Central memory CD8-positive, alpha-beta T cell (primary cell): ENCODE data around the gene SGPP2.

ENCODE experiments used
- ATAC-seq: fragments of 150-1000 bp; cut with Tn5 transposase; replicated peaks from 2 replicates; pipeline ENCODE4 v1.10.0; 2022; ENCODE audit warnings: mild to moderate bottlenecking, moderate FRiP score, moderate number of reproducible peaks; ENCODE audit not compliant: poor library complexity, severe bottlenecking; ENCODE audit errors: extremely low read depth
- DNase-seq, 2 donors: peaks; one replicate each; pipeline ENCODE4 v3.0.0; 2021; ENCODE audit warnings: low spot score in 2 of 2
- H3K27ac Mint-ChIP-seq: one replicate; pipeline ENCODE4 v1.8.0; 2022; ENCODE audit warnings: low read depth, mild to moderate bottlenecking, moderate library complexity, mixed read lengths
- H3K27me3 Mint-ChIP-seq: one replicate; pipeline ENCODE4 v1.8.0; 2022; ENCODE audit warnings: mixed read lengths
- H3K36me3 Mint-ChIP-seq: one replicate; pipeline ENCODE4 v1.8.0; 2022; ENCODE audit warnings: mild to moderate bottlenecking, moderate library complexity, mixed read lengths; ENCODE audit not compliant: insufficient read depth
- H3K4me1 Mint-ChIP-seq: one replicate; pipeline ENCODE4 v1.8.0; 2022; ENCODE audit warnings: mixed read lengths
- H3K4me3 Mint-ChIP-seq: one replicate; pipeline ENCODE4 v1.8.0; 2022; ENCODE audit warnings: mild to moderate bottlenecking, moderate library complexity, mixed read lengths
- H3K9me3 Mint-ChIP-seq: one replicate; pipeline ENCODE4 v1.8.0; 2022; ENCODE audit warnings: mixed read lengths

Gene SGPP2

DNA sequence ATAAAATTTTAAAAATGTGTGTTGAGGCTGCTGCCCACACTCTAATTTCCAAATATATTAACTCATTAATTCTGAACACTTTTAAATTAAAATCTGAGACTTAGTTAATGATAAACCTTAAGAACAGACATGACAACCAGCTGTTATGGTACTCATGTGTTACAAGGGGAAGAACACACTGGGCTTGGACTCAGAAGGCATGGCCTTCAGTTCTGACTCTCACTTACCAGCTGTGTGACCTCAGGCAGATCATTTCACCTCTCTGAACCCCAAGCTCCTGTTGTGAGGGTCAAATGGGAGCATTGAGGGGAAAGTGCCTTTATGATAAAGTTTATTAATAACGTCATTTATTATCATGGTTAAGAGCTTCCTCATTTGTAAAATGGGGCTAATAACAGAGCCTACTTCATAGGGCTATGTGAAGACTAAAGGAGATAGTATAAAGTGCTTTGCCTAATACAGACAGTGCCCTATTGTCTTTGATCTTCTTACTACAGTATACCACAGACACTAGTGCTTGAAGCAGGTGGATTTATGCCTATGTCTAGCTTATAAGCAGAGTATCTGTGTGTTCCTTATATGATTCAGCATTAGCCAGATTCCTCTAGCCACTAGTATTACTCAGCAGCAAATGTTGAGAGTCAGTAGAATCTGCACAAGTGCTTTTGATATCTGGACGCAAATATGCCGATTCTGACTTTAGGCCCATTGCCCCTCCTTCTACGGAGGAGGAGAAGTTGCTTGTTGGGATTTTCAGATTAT is 99.6 kb downstream of the SGPP2 start:
- H3K27ac Mint-ChIP-seq: no peak overlapping the region
- peaks cover 2% of the 10 kb centered on the region for H3K36me3 Mint-ChIP-seq
- no peaks in the 10 kb centered on the region for H3K9me3 Mint-ChIP-seq
- H3K4me3 Mint-ChIP-seq: no peak overlapping the region
- ATAC-seq: no peak
- no peaks in the 10 kb centered on the region for H3K4me1 Mint-ChIP-seq
- no peak for DNase-seq
- H3K27me3 Mint-ChIP-seq: no peaks in the 10 kb centered on the region

DNA sequence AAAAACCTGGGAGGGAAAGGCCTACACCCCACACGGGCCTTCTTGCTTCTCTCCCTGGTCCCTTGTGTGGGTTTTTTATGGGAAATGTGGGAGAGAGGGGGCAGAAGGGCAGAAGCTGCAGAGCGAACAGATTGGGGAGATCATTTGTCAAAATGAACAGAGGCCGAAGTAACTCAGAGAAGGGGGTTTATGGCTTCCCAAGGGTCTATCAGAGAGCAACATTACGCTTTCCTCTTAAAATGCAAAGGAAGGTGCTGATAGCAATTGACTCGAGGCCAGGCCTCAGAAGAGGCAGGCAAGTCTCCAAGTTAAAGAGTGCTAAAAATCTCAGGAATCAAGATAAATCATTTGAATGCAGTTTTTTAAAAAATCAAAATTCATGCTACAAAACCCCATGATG is 101.5 kb downstream of the SGPP2 start:
- H3K4me3 Mint-ChIP-seq: no peak overlapping the region
- H3K27ac Mint-ChIP-seq: no peak overlapping the region
- DNase-seq (no peak), ATAC-seq (no peak)
- no peaks in the 10 kb centered on the region for H3K4me1 Mint-ChIP-seq
- no peaks in the 10 kb centered on the region for H3K9me3 Mint-ChIP-seq
- H3K36me3 Mint-ChIP-seq: peaks cover 2% of the 10 kb centered on the region
- no peaks in the 10 kb centered on the region for H3K27me3 Mint-ChIP-seq

DNA sequence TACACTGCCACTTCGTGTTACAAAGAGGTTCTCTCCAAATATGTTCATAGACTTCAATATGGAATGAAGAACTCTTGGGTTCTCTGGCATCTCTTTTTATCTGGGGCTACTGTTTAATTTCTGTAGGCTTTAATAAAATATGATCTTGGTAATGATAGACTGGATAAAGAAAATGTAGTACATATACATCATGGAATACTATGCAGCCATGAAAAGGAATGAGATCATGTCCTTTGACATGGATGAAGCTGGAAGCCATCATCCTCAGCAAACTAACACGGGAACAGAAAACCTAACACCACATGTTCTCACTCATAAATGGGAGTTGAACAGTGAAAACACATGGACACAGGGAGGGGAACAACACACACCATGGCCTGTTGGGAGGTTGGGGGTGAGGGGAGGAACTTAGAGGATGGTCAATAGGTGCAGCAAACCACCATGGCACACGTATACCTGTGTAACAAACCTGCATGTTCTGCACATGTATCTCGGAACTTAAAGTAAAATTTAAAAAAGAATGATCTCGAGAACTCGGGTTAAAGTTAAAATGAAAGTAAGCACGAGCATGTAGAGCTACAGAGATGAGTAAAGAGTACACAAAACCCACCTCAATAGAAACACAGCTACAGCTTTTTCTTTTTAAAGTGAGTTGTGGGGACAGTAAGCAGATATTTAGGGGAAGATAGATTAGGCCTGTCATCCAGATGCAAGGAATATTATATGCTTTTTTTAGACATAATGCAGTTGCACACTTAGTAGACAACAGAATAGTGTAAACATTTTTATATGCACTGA is 102.3 kb downstream of the SGPP2 start:
- Mint-ChIP-seq H3K4me3 (no peak overlapping the region), H3K4me1 (no peaks in the 10 kb centered on the region), H3K36me3 (peaks cover 2% of the 10 kb centered on the region), H3K27ac (no peak overlapping the region), H3K9me3 (no peaks in the 10 kb centered on the region), H3K27me3 (no peaks in the 10 kb centered on the region)
- DNase-seq: no peak
- ATAC-seq: no peak

DNA sequence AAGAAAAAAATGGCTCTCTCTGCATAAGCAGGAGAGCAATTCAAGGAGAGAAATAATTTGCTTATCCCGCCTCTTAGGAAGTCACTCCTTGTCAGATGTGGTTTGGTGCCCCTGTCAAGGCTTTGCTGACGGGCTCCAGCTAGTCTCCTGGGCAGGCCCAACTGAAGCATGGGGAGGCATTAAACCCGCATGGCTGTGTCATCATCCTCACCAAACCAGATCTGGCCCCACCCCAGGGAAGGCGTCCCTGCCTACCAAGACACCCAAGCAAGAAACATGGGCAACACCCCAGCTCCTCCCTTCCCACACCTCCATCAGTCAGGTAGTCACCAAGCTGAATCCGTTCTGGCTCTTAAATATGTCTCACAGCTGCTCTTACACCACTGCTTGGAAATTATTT is 108.0 kb downstream of the SGPP2 start:
- Mint-ChIP-seq H3K4me1 (no peaks in the 10 kb centered on the region), H3K4me3 (no peak overlapping the region), H3K27ac (no peak overlapping the region), H3K27me3 (no peaks in the 10 kb centered on the region), H3K9me3 (no peaks in the 10 kb centered on the region), H3K36me3 (no peaks in the 10 kb centered on the region)
- DNase-seq (no peak), ATAC-seq (no peak)

DNA sequence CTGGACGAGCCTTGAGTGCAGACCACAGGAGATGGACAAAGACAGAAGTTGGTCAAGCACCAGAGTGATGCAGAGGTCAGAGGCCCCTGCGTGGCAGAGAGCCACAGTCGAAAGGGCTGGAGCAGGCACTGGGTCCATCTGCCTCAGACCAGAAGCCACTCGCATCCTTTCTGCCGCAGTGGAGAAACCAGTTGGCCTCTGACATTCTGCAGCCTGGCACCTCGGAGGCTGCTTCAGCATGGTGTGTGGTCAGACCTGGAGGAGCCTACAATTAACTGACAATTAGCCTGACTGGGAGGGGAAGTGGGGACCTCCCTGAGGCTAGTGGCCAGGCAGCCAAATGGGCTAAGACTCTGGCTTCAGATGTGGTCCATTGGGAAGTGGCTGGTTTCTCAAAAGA is 111.1 kb downstream of the SGPP2 start:
- Mint-ChIP-seq H3K4me1 (no peaks in the 10 kb centered on the region), H3K9me3 (no peaks in the 10 kb centered on the region), H3K36me3 (no peaks in the 10 kb centered on the region)

DNA sequence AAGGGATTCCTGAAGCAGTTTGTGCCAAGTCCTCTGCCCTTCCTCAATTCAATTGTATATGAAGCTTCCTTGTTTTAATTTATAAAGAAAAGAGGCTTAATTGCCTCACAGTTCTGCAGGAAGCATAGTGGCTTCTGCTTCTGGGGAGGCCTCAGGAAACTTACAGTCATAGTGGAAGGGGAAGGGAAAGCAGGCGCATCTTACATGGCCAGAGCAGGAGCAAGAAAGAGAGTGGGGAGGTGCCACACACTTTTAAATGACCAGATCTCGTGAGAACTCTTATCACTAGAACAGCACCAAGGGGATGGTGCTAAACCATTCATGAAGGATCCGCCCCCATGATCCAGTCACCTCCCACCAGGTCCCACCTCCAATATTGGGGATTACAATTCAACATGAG is 114.2 kb downstream of the SGPP2 start:
- no peaks in the 10 kb centered on the region for H3K27me3 Mint-ChIP-seq
- DNase-seq (no peak), ATAC-seq (no peak)
- no peaks in the 10 kb centered on the region for H3K36me3 Mint-ChIP-seq
- no peaks in the 10 kb centered on the region for H3K4me1 Mint-ChIP-seq
- H3K9me3 Mint-ChIP-seq: no peaks in the 10 kb centered on the region
- no peak overlapping the region for H3K4me3 Mint-ChIP-seq
- no peak overlapping the region for H3K27ac Mint-ChIP-seq

More for the DNA sequence above, 111.1 kb downstream of the SGPP2 start:
- DNase-seq: no peak
- Mint-ChIP-seq H3K27ac (no peak overlapping the region), H3K4me3 (no peak overlapping the region), H3K27me3 (no peaks in the 10 kb centered on the region)
- no peak for ATAC-seq

DNA sequence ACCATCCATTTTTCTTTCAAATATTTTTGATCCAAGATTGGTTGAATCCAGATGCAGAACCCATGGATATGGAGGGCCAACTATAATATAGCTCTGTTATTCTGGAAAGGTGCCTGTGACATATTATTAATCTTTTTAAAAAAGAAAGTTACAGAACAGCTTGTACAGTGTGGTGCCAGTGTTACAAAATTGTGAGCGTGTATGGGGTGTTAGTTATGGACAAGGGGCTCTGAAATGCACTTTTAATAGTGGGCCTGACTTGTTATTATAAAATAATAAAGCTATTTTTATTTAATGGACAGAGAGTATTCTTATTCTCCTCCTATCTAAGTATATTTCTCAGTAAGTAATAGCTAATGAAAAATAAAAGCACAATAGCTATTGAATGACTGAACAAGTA is 120.3 kb downstream of the SGPP2 start:
- H3K27me3 Mint-ChIP-seq: peaks cover 10% of the 10 kb centered on the region
- peaks cover 2% of the 10 kb centered on the region for H3K36me3 Mint-ChIP-seq
- ATAC-seq: no peak
- no peaks in the 10 kb centered on the region for H3K9me3 Mint-ChIP-seq
- DNase-seq: no peak
- no peak overlapping the region for H3K27ac Mint-ChIP-seq
- H3K4me1 Mint-ChIP-seq: no peaks in the 10 kb centered on the region
- no peak overlapping the region for H3K4me3 Mint-ChIP-seq

DNA sequence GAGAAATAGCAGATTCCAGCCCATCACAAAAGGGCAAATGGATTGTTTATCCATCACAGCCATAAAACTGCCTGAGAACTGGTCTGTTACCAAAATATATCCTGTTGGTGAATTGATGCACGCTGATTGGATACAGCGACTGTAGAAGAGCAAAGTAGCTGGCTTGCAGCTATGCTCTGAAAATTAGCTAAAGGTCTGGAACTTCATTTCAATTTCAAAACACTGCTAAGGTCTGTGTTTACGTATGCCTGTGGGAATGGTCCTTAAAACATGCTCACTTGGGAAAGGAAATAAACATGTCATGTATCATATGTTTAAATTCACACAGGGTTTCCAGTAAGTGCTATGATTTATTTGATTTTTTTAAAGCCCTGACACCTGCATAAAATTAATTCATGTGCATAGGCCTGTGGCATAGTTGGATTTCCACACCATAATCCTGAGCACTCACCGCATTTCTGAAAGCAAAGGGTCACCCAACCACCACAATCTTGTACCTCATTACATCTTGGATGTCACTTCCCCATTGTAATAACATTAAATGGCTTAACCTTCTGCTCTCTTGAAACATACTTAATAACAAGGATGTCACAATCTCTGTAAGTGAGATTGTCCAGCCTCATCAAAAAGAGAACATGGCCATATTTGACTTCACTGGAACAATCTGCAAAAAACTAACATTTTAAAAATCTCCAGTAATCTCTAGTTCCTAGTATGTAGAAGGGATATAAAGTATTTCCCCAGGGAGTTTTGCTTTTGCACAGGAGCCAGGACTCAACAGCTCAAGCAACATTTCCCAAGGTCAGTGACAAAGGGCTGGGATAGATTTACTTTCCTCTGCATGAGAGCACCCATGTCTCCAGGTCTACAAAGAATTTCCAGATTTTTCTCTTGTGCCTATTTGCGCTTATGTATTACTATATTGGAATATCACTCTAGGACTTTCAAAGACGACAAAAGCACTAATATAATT is 121.8 kb downstream of the SGPP2 start:
- Mint-ChIP-seq H3K36me3 (peaks cover 4% of the 10 kb centered on the region), H3K27ac (no peak overlapping the region), H3K27me3 (peaks cover 10% of the 10 kb centered on the region), H3K4me1 (no peaks in the 10 kb centered on the region), H3K9me3 (no peaks in the 10 kb centered on the region), H3K4me3 (no peak overlapping the region)
- DNase-seq (no peak), ATAC-seq (no peak)

DNA sequence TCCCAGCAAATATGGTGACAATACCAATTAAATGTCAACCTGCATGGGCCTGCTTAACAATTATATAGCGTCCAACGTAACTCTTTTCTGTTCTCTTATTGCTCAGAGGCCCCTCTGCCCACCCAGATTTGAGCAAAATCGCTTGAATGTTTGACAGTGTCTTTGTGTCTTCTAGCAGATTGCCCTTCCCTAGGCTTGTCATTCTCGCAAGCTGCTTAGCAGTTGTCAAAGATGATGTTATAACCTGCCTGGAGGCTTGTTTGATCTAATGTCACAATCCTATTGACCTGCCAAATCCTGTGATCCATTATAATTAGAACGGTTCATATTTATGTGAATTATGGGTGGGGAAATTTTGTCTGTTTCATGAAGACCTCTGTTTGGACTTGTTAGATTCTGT is 122.7 kb downstream of the SGPP2 start:
- Mint-ChIP-seq H3K9me3 (no peaks in the 10 kb centered on the region), H3K4me1 (no peaks in the 10 kb centered on the region), H3K27ac (no peak overlapping the region), H3K36me3 (peaks cover 4% of the 10 kb centered on the region), H3K27me3 (peaks cover 13% of the 10 kb centered on the region), H3K4me3 (no peak overlapping the region)
- DNase-seq (no peak), ATAC-seq (no peak)

DNA sequence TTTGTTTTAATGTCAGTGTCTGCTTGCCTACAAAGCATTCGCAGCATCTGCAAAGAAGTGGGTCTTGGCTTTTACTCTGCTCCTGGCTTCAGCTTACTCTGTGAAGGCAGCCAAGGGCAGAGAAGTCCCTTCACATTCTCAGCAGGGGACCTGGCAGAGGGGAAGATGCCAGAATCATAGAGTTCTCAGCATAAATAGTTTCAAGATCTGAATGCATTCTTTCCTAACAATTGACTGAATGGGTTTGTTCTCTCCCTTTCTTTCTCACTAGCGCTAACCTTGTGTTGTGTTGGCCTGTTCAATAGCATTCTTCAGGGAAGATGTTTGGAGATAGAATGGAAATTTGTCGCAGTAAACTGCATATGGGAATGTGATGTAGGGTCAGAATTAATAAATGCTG is 124.6 kb downstream of the SGPP2 start:
- H3K27ac Mint-ChIP-seq: no peak overlapping the region
- no peak overlapping the region for H3K4me3 Mint-ChIP-seq
- H3K27me3 Mint-ChIP-seq: peaks cover 27% of the 10 kb centered on the region
- ATAC-seq (no peak), DNase-seq (no peak)
- H3K4me1 Mint-ChIP-seq: no peaks in the 10 kb centered on the region
- H3K9me3 Mint-ChIP-seq: no peaks in the 10 kb centered on the region
- peaks cover 6% of the 10 kb centered on the region for H3K36me3 Mint-ChIP-seq

DNA sequence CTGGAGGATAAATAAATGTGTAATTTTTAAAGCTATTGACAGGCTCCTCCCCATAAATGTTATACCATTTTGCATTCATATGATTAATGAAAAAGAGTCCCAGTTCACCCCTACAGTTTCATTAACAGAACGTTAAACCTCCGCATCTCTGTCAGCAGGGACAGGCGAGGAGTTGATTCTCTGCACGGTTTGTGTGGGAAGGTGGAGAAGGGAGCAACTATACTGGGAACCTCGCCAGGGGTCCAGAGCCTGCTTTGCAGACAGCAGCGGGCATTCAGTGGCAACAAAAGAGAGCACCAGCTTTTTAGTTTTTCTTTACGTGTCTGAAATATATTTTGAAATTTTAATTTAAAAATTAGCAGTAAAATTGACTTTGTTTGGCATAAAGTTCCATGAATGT is 130.2 kb downstream of the SGPP2 start:
- ATAC-seq: no peak
- Mint-ChIP-seq H3K36me3 (peaks cover 6% of the 10 kb centered on the region), H3K9me3 (no peaks in the 10 kb centered on the region), H3K27me3 (peaks cover 17% of the 10 kb centered on the region), H3K27ac (no peak overlapping the region), H3K4me3 (no peak overlapping the region), H3K4me1 (no peaks in the 10 kb centered on the region)
- DNase-seq: no peak

DNA sequence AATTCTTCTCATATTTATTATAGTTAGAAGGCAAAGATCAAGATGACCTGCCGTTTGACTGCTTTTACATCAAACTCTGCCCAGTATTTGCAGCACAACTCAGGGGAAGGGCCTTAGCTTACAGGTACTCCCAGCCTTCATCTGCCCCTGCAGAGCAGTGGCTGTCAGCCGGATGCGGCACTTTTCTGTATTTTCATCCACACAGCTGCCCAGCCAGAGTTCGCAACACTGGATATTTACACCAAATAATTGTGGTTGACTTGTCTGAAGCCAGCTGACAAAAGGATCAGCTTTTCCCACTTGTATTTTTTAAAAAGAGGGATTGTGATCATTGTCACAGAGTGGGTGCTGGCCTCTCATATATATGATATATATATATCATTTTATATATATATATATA is 136.8 kb downstream of the SGPP2 start:
- Mint-ChIP-seq H3K4me1 (peaks cover 5% of the 10 kb centered on the region), H3K9me3 (no peaks in the 10 kb centered on the region), H3K27ac (no peak overlapping the region), H3K4me3 (no peak overlapping the region), H3K36me3 (peaks cover 1% of the 10 kb centered on the region), H3K27me3 (no peaks in the 10 kb centered on the region)
- ATAC-seq (no peak), DNase-seq (no peak)
